C4-2B (cell line): ENCODE data around the gene TBC1D22A.

ENCODE experiments used
- ZFX ChIP-seq: fragments of 450-650 bp; IDR thresholded peaks from 2 replicates; pipeline ENCODE4 v1.6.1; 2017
- TF ChIP-seq, protein P1 (sequence below): fragments of 450-650 bp; conservative IDR thresholded peaks from 2 replicates; pipeline ENCODE4 v1.5.1; 2017; ENCODE audit warnings: mild to moderate bottlenecking

DNA sequence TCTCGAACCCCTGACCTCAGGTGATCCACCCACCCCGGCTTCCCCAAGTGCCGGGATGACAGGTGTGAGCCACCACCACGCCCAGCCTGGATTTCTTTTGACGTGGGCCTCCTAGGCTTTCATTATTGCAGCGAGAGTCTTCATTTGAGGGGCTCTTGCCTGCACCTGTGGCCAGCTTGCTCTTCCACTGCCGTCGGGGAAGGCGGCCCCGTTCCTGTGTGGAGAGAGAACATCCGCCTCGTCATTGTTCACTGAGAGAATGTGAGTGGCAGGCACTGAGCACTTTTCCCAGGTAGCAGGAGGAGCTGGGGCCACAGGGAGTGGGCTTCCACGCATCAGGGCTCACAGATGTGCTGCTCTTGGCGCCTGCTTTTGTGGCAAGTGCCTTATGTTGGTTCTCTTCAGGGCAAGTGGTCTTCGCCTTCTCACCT lies 365.0 kb downstream of the TBC1D22A start:
- TF ChIP-seq, protein P1, sequence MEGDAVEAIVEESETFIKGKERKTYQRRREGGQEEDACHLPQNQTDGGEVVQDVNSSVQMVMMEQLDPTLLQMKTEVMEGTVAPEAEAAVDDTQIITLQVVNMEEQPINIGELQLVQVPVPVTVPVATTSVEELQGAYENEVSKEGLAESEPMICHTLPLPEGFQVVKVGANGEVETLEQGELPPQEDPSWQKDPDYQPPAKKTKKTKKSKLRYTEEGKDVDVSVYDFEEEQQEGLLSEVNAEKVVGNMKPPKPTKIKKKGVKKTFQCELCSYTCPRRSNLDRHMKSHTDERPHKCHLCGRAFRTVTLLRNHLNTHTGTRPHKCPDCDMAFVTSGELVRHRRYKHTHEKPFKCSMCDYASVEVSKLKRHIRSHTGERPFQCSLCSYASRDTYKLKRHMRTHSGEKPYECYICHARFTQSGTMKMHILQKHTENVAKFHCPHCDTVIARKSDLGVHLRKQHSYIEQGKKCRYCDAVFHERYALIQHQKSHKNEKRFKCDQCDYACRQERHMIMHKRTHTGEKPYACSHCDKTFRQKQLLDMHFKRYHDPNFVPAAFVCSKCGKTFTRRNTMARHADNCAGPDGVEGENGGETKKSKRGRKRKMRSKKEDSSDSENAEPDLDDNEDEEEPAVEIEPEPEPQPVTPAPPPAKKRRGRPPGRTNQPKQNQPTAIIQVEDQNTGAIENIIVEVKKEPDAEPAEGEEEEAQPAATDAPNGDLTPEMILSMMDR: no peak
- TF ChIP-seq ZFX: no peak
